Subcutaneous adipose tissue (tissue), 4 donors: Measurements from ENCODE around the gene RMC1. TPM values are rescaled to one million over a fixed set of nuclear protein-coding genes. Genes with fewer than 3 reads are reported as not detected.

Experiments used
- CTCF ChIP-seq: fragments of 450-650 bp; IDR thresholded peaks from one replicate; pipeline ENCODE4 v1.5.1; 2016; ENCODE audit warnings: low read depth, mild to moderate bottlenecking, control low read depth, antibody characterized with exemption, moderate library complexity
- total RNA-seq, 4 donors: library from RNA; depleted of rRNA; stranded (reverse); fragments of >200 nt; gene quantifications; one replicate each; pipeline ENCODE4 v1.1.0, GENCODE V29; 2016

RMC1 gene
- total RNA-seq, 4 donors from 2014 or later, result 20.3 to 62.1 (median 22.0) TPM

- TF ChIP-seq CTCF, result no peak
Observed at GRCh38 chr18:23529604-23530003, 26.3 kb downstream of the RMC1 start.

- TF ChIP-seq CTCF, result no peak
Observed at GRCh38 chr18:23530195-23530594, 26.9 kb downstream of the RMC1 start.

- TF ChIP-seq CTCF, result no peak
Observed at GRCh38 chr18:23531912-23532311, 28.6 kb downstream of the RMC1 start.

- TF ChIP-seq CTCF, result no peak
Observed at GRCh38 chr18:23532848-23533247, 29.5 kb downstream of the RMC1 start.

GRCh38 chr18:23534276-23534675 lies 31.0 kb downstream of the RMC1 start:
- TF ChIP-seq CTCF, result no peak

GRCh38 chr18:23536204-23536603 lies 32.9 kb downstream of the RMC1 start:
- no peak for TF ChIP-seq CTCF

GRCh38 chr18:23537274-23537673 lies 34.0 kb downstream of the RMC1 start:
- TF ChIP-seq CTCF, result no peak
